ENCODE results near the gene LIMCH1.

LIMCH1 gene

GRCh38 chr4:41571422-41571821 lies 33.5 kb downstream of the LIMCH1 start:
- no peak for DNase-seq (ENCODE audit: low spot score)

DNA sequence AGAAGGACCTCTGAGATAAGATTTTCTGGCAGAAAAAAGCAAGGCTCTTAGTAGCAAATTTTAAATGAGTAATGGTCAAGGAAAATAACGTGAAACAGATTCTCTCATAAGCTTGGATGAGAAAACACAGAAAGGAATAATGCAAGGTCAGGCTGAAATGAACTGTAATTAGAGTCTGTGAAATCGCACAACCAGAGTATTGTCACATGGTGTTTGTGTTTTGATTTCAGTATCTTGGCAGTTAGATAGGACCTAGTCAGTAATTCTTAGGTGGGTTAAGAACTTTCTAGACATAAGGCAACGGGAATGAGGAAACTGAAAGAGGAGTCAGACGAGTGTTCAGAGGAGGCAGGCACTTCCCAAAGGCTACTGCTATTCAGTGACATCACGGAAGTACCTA lies 34.6 kb downstream of the LIMCH1 start:
- no peak for DNase-seq (ENCODE audit: low spot score)

DNA sequence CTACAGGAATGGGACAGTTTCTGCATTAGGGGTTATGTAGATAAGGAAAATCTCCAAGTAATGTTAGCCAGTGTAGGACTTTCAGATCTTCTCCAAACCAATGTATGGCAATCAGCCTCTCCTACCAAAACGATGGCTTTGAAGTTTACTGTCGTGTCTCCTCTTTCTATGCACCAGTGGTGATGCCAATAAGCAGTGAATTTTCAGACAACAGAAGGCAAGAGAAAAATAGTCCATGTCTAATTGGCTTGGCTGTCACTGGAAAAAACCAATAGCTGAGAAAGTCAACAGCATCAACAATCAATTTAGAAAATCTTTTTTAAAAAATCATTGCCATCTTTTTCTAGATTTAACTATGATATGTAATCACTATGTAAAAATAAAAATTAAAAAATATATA lies 35.0 kb downstream of the LIMCH1 start:
- DNase-seq (ENCODE audit: low spot score): no peak

DNA sequence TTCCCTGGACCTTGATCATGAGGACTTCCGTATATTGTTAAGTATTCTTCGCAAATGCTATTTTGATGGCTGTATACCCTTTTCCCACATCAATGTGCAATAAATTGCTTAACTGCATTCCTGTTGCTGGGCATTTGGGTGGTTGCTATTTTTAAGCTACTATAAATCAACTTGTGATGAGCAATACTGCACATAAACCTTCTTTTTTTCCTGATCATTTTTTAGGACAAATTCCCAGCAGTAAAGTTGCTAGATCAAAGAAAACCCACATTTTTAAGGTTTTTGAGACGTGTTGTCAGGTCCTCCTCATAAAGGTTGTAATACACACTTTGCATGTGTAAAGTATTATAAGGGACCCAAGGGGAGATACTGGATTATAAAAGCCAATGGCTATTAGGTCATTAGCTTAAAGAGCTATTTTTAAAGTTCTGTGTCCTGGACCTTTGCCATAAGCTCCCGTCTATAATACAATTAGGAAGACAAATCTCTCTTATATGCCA lies 35.6 kb downstream of the LIMCH1 start:
- no peak for DNase-seq (ENCODE audit: low spot score)

DNA sequence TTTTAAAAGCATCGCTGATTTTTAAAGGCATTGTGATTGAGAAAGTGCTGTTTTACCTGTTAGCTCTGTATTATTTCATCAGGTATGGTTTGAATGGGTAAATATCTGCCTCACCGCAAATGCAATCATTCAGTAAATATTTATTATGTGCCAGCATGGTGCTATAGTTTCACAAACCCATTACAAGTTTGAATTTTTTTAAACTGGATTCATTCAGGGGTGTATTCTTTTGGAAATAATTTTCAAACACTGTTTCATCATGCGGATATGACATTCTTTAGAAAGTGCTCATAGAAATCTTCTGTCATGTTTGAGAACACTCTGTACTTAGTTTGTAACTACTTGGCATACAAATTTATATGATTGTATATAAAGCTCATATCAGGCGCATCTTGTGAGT lies 37.2 kb downstream of the LIMCH1 start:
- DNase-seq (ENCODE audit: low spot score): no peak

- no peak for DNase-seq (ENCODE audit: low spot score)
Observed at GRCh38 chr4:41575665-41576064, 37.7 kb downstream of the LIMCH1 start.

DNA sequence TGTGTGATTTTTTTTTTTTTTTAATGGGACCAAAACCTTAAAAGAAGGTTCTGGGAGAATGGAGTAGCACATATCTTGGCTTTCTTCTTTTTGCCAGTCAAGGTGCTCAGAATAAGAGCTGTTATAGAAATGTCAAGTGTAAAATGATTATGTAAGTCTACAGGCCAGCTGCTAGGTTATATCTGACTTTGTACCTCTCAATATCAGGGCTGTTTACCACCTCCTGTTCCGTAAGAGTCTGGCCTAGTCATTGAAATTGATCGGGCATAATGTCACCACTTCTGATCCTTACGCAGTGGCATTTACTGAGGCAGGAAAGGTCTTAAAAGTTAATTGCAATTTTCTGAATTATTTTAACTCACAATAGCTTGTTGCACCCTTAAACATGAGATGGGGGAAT lies 41.1 kb downstream of the LIMCH1 start:
- no peak for DNase-seq (ENCODE audit: low spot score)

- DNase-seq (ENCODE audit: low spot score): no peak
Observed at GRCh38 chr4:41579526-41579925, 41.6 kb downstream of the LIMCH1 start.

- DNase-seq (ENCODE audit: low spot score): no peak
Observed at GRCh38 chr4:41580007-41580406, 42.0 kb downstream of the LIMCH1 start.

GRCh38 chr4:41586675-41587225 lies 48.8 kb downstream of the LIMCH1 start:
- no peak for DNase-seq (ENCODE audit: low spot score)

- DNase-seq (ENCODE audit: low spot score): no peak
Observed at GRCh38 chr4:41587286-41587685, 49.3 kb downstream of the LIMCH1 start.

GRCh38 chr4:41590591-41590990 lies 52.6 kb downstream of the LIMCH1 start:
- no peak for DNase-seq (ENCODE audit: low spot score)

DNA sequence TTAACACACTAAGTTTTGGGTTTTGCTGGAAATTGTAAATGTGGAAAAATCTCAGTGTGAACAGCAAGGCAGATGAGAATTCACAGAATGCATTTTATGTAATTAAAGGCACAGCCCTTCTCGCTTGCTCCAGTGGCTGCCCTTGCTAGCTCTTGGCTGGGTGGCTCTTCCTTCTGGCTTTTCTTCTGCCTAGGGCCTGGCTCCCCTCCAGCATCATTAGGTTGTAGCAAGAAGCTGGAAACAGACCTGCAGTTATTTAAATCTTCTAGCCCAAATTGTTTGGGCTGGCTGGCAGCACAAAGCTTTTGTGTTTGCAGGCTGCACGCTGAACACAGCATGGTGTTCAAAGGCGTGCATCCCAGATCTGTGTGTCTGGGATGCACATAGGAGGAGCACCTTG lies 56.5 kb downstream of the LIMCH1 start:
- no peak for DNase-seq (ENCODE audit: low spot score)

DNA sequence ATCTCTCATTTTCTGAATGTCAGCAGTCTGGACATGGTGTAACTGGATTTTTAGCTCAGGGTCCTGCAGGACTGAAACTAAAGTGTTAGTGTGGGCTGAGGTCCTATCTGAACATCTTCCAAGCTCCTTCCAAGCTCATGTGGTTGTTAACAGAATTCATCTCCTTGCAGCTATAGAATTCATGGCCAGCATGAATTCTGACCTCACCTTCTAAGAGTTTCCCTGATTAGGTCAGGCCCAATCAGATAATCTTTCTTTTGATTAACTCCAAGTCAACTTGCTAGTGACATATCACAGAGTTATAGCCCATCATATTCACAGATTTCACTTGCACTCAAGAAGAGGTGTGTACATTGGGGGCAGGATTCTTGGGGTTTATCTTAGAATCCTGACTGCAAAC lies 59.5 kb downstream of the LIMCH1 start:
- no peak for DNase-seq (ENCODE audit: low spot score)

- no peak for DNase-seq (ENCODE audit: low spot score)
Observed at GRCh38 chr4:41598580-41598979, 60.6 kb downstream of the LIMCH1 start.

GRCh38 chr4:41599192-41599786 lies 61.3 kb downstream of the LIMCH1 start:
- no peak for DNase-seq (ENCODE audit: low spot score)

- DNase-seq (ENCODE audit: low spot score): no peak
Observed at GRCh38 chr4:41600243-41600912, 62.4 kb downstream of the LIMCH1 start.

GRCh38 chr4:41601025-41601424 lies 63.1 kb downstream of the LIMCH1 start:
- DNase-seq (ENCODE audit: low spot score): no peak

- no peak for DNase-seq (ENCODE audit: low spot score)
Observed at GRCh38 chr4:41602113-41602512, 64.2 kb downstream of the LIMCH1 start.

- no peak for DNase-seq (ENCODE audit: low spot score)
Observed at GRCh38 chr4:41602886-41603498, 65.0 kb downstream of the LIMCH1 start.

- no peak for DNase-seq (ENCODE audit: low spot score)
Observed at GRCh38 chr4:41609851-41610250, 71.9 kb downstream of the LIMCH1 start.

DNA sequence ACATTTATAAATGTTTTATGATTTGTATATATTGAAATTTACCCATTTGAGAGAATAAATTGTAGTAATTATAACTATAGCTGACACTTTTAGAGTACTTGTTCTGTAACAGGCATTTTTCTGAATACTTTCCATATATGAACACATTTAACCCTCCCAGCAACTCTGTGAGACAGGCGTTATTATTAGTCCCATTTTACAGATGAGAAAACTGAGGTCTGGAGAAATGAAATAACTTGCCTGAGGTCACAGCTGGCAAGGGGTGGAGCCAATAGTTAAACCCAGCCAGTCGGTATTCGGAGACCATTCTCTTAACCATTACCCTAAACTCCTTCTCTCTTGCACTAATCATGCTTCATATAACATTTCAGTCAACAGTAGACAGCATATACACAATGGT lies 72.5 kb downstream of the LIMCH1 start:
- DNase-seq (ENCODE audit: low spot score): no peak

GRCh38 chr4:41611124-41611838 lies 73.3 kb downstream of the LIMCH1 start:
- DNase-seq (ENCODE audit: low spot score): no peak
